IPS-15b (cell line): Measurements from ENCODE around the gene SPG11.
"Not testable (repeated sequence)": the region's sequence is repeated elsewhere in the genome, so short reads cannot be mapped to it uniquely, and the experiment has no call there.

Experiments
- H3K27me3 ChIP-seq: one replicate; pipeline ENCODE4 v1.6.1; 2013; ENCODE audit warnings: low read length; ENCODE audit not compliant: control insufficient read depth, insufficient read depth
- H3K36me3 ChIP-seq: one replicate; pipeline ENCODE4 v1.6.1; 2013; ENCODE audit warnings: low read length; ENCODE audit not compliant: control insufficient read depth, insufficient read depth
- H3K4me1 ChIP-seq: one replicate; pipeline ENCODE4 v1.6.1; 2013; ENCODE audit warnings: mild to moderate bottlenecking, low read length; ENCODE audit not compliant: control insufficient read depth, insufficient read depth
- H3K4me3 ChIP-seq: one replicate; pipeline ENCODE4 v1.5.1; 2013; ENCODE audit warnings: low read depth, low read length
- H3K9ac ChIP-seq: one replicate; pipeline ENCODE4 v1.6.1; 2013; ENCODE audit warnings: low read depth, mild to moderate bottlenecking, low read length
- H3K9me3 ChIP-seq: one replicate; pipeline ENCODE4 v1.6.1; 2013; ENCODE audit warnings: mild to moderate bottlenecking, low read length; ENCODE audit not compliant: control insufficient read depth, insufficient read depth

The SPG11 gene, protein sequence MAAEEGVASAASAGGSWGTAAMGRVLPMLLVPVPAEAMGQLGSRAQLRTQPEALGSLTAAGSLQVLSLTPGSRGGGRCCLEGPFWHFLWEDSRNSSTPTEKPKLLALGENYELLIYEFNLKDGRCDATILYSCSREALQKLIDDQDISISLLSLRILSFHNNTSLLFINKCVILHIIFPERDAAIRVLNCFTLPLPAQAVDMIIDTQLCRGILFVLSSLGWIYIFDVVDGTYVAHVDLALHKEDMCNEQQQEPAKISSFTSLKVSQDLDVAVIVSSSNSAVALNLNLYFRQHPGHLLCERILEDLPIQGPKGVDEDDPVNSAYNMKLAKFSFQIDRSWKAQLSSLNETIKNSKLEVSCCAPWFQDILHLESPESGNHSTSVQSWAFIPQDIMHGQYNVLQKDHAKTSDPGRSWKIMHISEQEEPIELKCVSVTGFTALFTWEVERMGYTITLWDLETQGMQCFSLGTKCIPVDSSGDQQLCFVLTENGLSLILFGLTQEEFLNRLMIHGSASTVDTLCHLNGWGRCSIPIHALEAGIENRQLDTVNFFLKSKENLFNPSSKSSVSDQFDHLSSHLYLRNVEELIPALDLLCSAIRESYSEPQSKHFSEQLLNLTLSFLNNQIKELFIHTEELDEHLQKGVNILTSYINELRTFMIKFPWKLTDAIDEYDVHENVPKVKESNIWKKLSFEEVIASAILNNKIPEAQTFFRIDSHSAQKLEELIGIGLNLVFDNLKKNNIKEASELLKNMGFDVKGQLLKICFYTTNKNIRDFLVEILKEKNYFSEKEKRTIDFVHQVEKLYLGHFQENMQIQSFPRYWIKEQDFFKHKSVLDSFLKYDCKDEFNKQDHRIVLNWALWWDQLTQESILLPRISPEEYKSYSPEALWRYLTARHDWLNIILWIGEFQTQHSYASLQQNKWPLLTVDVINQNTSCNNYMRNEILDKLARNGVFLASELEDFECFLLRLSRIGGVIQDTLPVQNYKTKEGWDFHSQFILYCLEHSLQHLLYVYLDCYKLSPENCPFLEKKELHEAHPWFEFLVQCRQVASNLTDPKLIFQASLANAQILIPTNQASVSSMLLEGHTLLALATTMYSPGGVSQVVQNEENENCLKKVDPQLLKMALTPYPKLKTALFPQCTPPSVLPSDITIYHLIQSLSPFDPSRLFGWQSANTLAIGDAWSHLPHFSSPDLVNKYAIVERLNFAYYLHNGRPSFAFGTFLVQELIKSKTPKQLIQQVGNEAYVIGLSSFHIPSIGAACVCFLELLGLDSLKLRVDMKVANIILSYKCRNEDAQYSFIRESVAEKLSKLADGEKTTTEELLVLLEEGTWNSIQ (N-terminal part only)

DNA sequence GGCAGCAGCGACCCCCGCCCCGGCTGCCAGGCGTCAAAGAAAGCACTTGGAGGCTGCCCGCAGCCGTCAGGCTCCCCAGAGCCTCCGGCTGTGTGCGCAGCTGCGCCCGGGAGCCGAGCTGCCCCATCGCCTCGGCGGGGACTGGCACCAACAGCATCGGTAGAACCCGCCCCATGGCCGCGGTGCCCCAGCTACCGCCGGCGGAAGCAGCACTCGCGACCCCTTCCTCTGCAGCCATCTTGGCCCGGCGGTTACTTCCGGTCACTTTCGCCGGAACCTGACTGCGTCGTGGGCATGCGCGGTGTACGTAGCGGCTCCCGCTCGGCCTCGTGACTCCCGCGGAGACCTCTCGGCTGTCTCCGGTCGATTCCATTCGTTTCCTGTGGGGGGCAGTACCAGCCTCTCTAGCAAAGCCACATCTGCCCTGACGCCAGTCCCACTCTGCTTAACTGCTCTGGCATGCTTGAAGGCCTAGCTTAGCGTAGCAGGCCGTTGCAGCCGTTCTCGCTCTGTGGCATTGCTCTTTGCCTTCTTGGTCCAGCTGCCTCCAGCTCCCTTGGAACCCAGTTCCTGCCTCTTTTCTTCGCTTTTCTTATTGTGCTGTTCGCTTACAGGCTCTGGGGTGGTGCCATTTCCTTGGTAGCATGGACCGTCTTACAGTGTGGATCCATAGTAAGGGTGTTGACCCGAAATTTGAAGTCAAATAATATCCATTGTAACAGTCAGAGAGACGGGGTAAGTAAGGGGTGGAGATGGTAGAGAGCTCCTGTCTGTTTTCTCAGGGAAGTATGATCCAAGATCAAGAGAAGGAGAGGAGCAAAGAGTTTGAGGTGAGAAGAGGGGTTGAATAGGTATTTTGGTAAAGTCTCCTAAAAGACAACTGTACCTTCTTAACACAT lies at the start of gene SPG11:
Gene SPG11, minus strand, starts transcription at position 253 of the 899 bp plus-strand sequence. Its CDS starts 15 bp downstream, at position 238.
- peaks cover 4% of the 10 kb centered on the region for H3K4me1 ChIP-seq

DNA sequence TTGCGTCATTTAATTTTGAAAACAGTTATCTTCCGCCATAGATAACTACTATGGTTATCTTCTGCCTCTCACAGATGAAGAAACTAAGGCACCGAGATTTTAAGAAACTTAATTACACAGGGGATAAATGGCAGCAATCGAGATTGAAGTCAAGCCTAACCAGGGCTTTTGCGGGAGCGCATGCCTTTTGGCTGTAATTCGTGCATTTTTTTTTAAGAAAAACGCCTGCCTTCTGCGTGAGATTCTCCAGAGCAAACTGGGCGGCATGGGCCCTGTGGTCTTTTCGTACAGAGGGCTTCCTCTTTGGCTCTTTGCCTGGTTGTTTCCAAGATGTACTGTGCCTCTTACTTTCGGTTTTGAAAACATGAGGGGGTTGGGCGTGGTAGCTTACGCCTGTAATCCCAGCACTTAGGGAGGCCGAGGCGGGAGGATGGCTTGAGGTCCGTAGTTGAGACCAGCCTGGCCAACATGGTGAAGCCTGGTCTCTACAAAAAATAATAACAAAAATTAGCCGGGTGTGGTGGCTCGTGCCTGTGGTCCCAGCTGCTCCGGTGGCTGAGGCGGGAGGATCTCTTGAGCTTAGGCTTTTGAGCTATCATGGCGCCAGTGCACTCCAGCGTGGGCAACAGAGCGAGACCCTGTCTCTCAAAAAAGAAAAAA lies 49.0 kb upstream of the SPG11 start:
- no peak overlapping the region for H3K9ac ChIP-seq

More for the DNA sequence above, at the start of gene SPG11:
- H3K27me3 ChIP-seq = no peaks in the 10 kb centered on the region
- H3K36me3 ChIP-seq = no peaks in the 10 kb centered on the region
- H3K4me3 ChIP-seq = peak within 1 kb of the TSS; percentile 95
- peak within 1 kb of the TSS; percentile 86 for H3K9ac ChIP-seq
- H3K9me3 ChIP-seq = no peaks in the 10 kb centered on the region

DNA sequence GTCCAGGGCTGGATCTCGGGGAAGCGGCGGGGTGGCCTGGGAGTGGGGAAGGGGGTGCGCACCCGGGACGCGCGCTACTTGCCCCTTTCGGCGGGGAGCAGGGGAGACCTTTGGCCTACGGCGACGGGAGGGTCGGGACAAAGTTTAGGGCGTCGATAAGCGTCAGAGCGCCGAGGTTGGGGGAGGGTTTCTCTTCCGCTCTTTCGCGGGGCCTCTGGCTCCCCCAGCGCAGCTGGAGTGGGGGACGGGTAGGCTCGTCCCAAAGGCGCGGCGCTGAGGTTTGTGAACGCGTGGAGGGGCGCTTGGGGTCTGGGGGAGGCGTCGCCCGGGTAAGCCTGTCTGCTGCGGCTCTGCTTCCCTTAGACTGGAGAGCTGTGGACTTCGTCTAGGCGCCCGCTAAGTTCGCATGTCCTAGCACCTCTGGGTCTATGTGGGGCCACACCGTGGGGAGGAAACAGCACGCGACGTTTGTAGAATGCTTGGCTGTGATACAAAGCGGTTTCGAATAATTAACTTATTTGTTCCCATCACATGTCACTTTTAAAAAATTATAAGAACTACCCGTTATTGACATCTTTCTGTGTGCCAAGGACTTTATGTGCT lies 48.4 kb upstream of the SPG11 start:
- Histone ChIP-seq H3K9me3 (no peaks in the 10 kb centered on the region), H3K27me3 (peaks cover 4% of the 10 kb centered on the region), H3K36me3 (peaks cover 8% of the 10 kb centered on the region), H3K9ac (peak overlapping the region; percentile 79), H3K4me3 (peak overlapping the region; percentile 91), H3K4me1 (no peaks in the 10 kb centered on the region)

More for the DNA sequence above, 49.0 kb upstream of the SPG11 start:
- no peaks in the 10 kb centered on the region for H3K9me3 ChIP-seq
- peaks cover 8% of the 10 kb centered on the region for H3K36me3 ChIP-seq
- H3K4me1 ChIP-seq = no peaks in the 10 kb centered on the region
- peaks cover 4% of the 10 kb centered on the region for H3K27me3 ChIP-seq
- H3K4me3 ChIP-seq = peak overlapping the region; percentile 91

DNA sequence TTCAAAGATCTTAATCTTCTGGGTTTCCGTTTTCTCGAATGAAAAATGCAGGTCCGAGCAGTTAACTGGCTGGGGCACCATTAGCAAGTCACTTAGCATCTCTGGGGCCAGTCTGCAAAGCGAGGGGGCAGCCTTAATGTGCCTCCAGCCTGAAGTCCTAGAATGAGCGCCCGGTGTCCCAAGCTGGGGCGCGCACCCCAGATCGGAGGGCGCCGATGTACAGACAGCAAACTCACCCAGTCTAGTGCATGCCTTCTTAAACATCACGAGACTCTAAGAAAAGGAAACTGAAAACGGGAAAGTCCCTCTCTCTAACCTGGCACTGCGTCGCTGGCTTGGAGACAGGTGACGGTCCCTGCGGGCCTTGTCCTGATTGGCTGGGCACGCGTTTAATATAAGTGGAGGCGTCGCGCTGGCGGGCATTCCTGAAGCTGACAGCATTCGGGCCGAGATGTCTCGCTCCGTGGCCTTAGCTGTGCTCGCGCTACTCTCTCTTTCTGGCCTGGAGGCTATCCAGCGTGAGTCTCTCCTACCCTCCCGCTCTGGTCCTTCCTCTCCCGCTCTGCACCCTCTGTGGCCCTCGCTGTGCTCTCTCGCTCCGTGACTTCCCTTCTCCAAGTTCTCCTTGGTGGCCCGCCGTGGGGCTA lies 47.8 kb upstream of the SPG11 start, which contains the start of the genes B2M and PATL2:
Gene B2M, plus strand, starts transcription at position 422 of the 647 bp plus-strand sequence. Its CDS starts 30 bp downstream, at position 452.
Gene PATL2, minus strand, starts transcription at position 228 of the 647 bp plus-strand sequence. CDS start 34,833 bp downstream, outside the sequence.
- Histone ChIP-seq H3K4me1 (no peaks in the 10 kb centered on the region), H3K4me3 (peak within 1 kb of the TSS; percentile 91), H3K9ac (peak within 1 kb of the TSS; percentile 79), H3K27me3 (peaks cover 4% of the 10 kb centered on the region), H3K9me3 (no peaks in the 10 kb centered on the region), H3K36me3 (peaks cover 4% of the 10 kb centered on the region)

DNA sequence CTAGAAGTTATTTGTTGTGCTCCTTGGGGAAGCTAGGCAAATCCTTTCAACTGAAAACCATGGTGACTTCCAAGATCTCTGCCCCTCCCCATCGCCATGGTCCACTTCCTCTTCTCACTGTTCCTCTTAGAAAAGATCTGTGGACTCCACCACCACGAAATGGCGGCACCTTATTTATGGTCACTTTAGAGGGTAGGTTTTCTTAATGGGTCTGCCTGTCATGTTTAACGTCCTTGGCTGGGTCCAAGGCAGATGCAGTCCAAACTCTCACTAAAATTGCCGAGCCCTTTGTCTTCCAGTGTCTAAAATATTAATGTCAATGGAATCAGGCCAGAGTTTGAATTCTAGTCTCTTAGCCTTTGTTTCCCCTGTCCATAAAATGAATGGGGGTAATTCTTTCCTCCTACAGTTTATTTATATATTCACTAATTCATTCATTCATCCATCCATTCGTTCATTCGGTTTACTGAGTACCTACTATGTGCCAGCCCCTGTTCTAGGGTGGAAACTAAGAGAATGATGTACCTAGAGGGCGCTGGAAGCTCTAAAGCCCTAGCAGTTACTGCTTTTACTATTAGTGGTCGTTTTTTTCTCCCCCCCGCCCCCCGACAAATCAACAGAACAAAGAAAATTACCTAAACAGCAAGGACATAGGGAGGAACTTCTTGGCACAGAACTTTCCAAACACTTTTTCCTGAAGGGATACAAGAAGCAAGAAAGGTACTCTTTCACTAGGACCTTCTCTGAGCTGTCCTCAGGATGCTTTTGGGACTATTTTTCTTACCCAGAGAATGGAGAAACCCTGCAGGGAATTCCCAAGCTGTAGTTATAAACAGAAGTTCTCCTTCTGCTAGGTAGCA lies 47.0 kb upstream of the SPG11 start:
- no peaks in the 10 kb centered on the region for H3K36me3 ChIP-seq
- H3K9ac ChIP-seq = peak overlapping the region; percentile 56
- H3K27me3 ChIP-seq = peaks cover 4% of the 10 kb centered on the region
- no peaks in the 10 kb centered on the region for H3K4me1 ChIP-seq
- H3K4me3 ChIP-seq = peak overlapping the region; percentile 91
- no peaks in the 10 kb centered on the region for H3K9me3 ChIP-seq

DNA sequence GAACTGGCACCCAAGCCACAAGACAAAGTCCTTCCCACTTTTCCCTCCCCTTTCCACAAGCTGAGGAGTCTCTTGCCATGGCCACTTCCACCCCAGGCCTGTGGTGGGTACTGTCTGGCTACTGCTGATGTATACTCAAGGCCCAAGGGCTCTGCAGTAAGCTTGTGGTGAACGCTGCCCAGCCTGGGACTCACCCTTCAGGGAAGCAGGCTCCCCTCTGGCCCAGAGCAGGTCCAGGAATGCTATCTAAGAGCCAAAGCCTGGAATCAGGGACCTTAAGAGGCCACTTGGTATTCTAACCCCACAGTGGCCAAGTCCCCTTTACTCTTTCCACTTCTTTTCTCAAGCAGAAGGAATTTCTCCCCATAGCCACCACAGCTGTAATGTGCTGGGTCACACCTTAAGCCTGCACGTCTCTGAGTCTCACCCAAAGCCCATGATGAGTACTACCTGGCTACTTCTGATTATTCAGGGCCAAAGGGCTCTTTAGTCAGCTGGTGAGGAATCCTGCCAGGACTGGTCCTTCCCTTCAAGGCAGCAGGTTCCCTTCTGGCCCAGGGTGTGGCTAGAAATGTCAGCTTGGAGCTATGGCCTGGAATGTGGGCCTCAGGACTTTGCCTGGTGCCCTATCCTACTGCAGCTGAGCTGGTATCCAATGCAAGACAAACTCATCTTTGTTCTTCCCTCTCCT lies 43.6 kb upstream of the SPG11 start:
- H3K27me3 ChIP-seq = peaks cover 1% of the 10 kb centered on the region
- no peak overlapping the region for H3K9ac ChIP-seq
- no peaks in the 10 kb centered on the region for H3K36me3 ChIP-seq
- H3K9me3 ChIP-seq = no peaks in the 10 kb centered on the region
- H3K4me3 ChIP-seq = no peak overlapping the region
- no peaks in the 10 kb centered on the region for H3K4me1 ChIP-seq

DNA sequence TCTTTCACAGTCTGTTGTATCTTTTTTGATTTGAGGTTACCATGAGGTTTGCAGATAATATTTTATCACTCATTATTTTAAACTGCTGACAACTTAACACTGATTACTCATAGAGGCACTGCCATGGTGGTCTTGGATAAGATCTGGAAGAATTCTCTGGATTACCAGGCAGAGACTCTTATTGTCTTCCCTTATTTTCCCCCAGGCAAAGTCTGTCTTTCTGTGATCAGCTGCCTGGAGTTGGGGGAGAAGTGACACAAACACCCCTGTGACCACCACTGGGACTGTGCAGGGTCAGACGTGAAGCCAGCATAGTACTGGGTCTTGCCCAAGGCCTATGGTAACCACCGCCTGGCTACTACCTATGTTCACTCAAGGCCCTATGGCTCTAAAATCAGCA lies 42.9 kb upstream of the SPG11 start:
- no peak overlapping the region for H3K9ac ChIP-seq
- no peaks in the 10 kb centered on the region for H3K9me3 ChIP-seq
- no peak overlapping the region for H3K4me3 ChIP-seq
- no peaks in the 10 kb centered on the region for H3K36me3 ChIP-seq
- no peaks in the 10 kb centered on the region for H3K27me3 ChIP-seq
- H3K4me1 ChIP-seq = no peaks in the 10 kb centered on the region

DNA sequence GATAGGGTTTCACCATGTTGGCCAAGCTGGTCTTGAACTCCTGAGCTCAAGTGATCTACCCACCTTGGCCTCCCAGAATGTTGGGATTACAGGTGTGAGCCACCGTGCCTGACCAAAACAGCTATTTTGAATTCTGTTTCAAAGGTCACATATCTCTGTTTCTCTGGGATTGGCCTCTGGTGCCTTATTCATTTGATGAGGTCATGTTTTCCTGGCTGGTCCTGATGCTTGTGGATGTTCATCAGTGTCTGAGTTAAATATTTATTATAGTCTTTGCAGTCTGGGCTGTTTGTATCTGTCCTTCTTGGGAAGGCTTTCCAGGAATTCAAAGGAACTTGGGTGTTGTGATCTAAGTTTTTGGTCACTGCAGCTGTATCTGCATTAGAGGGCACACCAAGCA lies 42.5 kb upstream of the SPG11 start:
- no peaks in the 10 kb centered on the region for H3K36me3 ChIP-seq
- no peaks in the 10 kb centered on the region for H3K9me3 ChIP-seq

DNA sequence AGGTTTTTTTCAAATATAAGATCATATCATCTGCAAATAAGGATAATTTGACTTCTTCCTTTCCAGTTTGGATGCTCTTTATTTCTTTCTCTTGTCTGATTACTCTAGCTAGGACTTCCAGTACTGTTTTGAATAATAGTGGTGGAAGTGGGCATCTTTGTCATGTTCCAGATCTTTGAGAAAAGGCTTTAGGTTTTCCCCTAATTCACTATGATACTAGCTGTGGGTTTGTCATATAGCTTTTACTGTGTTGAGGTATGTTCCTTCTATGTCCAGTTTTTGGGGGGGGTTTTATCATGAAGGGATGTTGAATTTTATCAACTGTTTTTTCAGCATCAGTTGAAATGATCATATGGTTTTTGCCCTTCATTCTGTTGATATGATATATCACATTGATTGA lies 37.2 kb upstream of the SPG11 start:
- not testable (repeated sequence) for H3K36me3 ChIP-seq, H3K9me3 ChIP-seq, H3K9ac ChIP-seq, H3K27me3 ChIP-seq, H3K4me3 ChIP-seq, H3K4me1 ChIP-seq

More for the DNA sequence above, 42.5 kb upstream of the SPG11 start:
- H3K9ac ChIP-seq = no peak overlapping the region
- H3K4me1 ChIP-seq = no peaks in the 10 kb centered on the region
- no peaks in the 10 kb centered on the region for H3K27me3 ChIP-seq
- H3K4me3 ChIP-seq = no peak overlapping the region
